Thyroid gland (tissue), 4 donors: ENCODE measurements around the gene TTLL5. TPM values are rescaled to one million over a fixed set of nuclear protein-coding genes. Genes with fewer than 3 reads are reported as not detected.
"Not testable (repeated sequence)": the region's sequence is repeated elsewhere in the genome, so short reads cannot be mapped to it uniquely, and the experiment has no call there.

ENCODE experiments used
- DNase-seq, 2 donors: peaks; one replicate each; pipeline ENCODE4 v3.0.0-alpha.2; 2019
- H3K27ac ChIP-seq, 3 donors: fragments of 200-600 bp; sonication (generic); 1 replicate in 2 of 3; 2 replicates in 1 of 3; pipeline ENCODE4 v1.5.1; 2016 to 2019; ENCODE audit warnings: mild to moderate bottlenecking in 1 of 3, moderate library complexity in 1 of 3
- H3K27me3 ChIP-seq: fragments of 200-600 bp; sonication (generic); one replicate; pipeline ENCODE4 v1.5.1; 2019
- H3K36me3 ChIP-seq, 2 donors: fragments of 200-600 bp; sonication (generic); one replicate each; pipeline ENCODE4 v1.5.1; 2016 to 2019
- H3K4me1 ChIP-seq, 2 donors: fragments of 200-600 bp; sonication (generic); one replicate each; pipeline ENCODE4 v1.5.1; 2017 to 2019
- H3K4me3 ChIP-seq, 3 donors: fragments of 200-600 bp; sonication (generic); replicated peaks in 1 of 3; 1 replicate in 2 of 3; 2 replicates in 1 of 3; pipeline ENCODE4 v1.5.1; 2016; ENCODE audit warnings: mild to moderate bottlenecking in 1 of 3
- H3K9me3 ChIP-seq: fragments of 200-600 bp; sonication (generic); one replicate; pipeline ENCODE4 v1.5.1; 2017
- POLR2A ChIP-seq, 2 donors: fragments of 450-650 bp; IDR thresholded peaks; one replicate each; pipeline ENCODE4 v1.6.1; 2017; ENCODE audit warnings: antibody characterized with exemption in 2 of 2, mild to moderate bottlenecking in 2 of 2, moderate library complexity in 1 of 2
- WGBS, 2 donors: methylation state at CpG; one replicate each; pipeline ENCODE4 v1.1.5; 2017; 5-methylcytosine and 5-hydroxymethylcytosine counted together
- intact Hi-C: fragments of 100-400 bp; cut with DNase I; formaldehyde crosslinking; loops from one replicate; pipeline ENCODE4 v1.15.1; 2023
- total RNA-seq, 4 donors: library from RNA; depleted of rRNA; stranded (reverse); fragments of >200 nt; gene quantifications; one replicate each; pipeline ENCODE4 v1.2.3, GENCODE V29; 2016
- TF ChIP-seq, protein P1 (sequence below), 6 experiments: fragments of 200-600 bp in 3 of 6; fragments of 450-650 bp in 3 of 6; sonication (generic) in 3 of 6; IDR thresholded peaks; one replicate each; pipeline ENCODE4 v1.5.1; 2016 to 2019; ENCODE audit warnings: antibody characterized with exemption in 6 of 6, mild to moderate bottlenecking in 2 of 6, inconsistent platforms in 1 of 6, moderate library complexity in 1 of 6

Gene TTLL5
- total RNA-seq, 4 donors from 2014 or later: 31.8 to 65.1 (median 35.7) TPM

- TF ChIP-seq, protein P1, sequence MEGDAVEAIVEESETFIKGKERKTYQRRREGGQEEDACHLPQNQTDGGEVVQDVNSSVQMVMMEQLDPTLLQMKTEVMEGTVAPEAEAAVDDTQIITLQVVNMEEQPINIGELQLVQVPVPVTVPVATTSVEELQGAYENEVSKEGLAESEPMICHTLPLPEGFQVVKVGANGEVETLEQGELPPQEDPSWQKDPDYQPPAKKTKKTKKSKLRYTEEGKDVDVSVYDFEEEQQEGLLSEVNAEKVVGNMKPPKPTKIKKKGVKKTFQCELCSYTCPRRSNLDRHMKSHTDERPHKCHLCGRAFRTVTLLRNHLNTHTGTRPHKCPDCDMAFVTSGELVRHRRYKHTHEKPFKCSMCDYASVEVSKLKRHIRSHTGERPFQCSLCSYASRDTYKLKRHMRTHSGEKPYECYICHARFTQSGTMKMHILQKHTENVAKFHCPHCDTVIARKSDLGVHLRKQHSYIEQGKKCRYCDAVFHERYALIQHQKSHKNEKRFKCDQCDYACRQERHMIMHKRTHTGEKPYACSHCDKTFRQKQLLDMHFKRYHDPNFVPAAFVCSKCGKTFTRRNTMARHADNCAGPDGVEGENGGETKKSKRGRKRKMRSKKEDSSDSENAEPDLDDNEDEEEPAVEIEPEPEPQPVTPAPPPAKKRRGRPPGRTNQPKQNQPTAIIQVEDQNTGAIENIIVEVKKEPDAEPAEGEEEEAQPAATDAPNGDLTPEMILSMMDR (IDR thresholded peaks at IDR 0.05): no peak
- TF ChIP-seq POLR2A (IDR thresholded peaks at IDR 0.05): no peak
- WGBS, 2 donors: 93 to 94% methylated on average over 4 of the region's 4 CpGs
- intact Hi-C loops: no loop called here
- no peaks in the 10 kb centered on the region for H3K27me3 ChIP-seq
- no peaks in the 10 kb centered on the region for H3K4me1 ChIP-seq
- H3K4me3 ChIP-seq: no peak overlapping the region
- H3K36me3 ChIP-seq: peaks cover 0 to 11% of the 10 kb centered on the region in 2 donors
- DNase-seq: no peak
- H3K27ac ChIP-seq: no peak overlapping the region
- no peaks in the 10 kb centered on the region for H3K9me3 ChIP-seq
These were observed 12.4 kb downstream of the TTLL5 start for GRCh38 chr14:75673345-75674035.

GRCh38 chr14:75675265-75675960 lies 14.4 kb downstream of the TTLL5 start:
- 84 to 88% methylated on average over 2 of the region's 2 CpGs for WGBS, 2 donors
- Histone ChIP-seq H3K4me3 (no peak overlapping the region), H3K27me3 (no peaks in the 10 kb centered on the region), H3K4me1 (no peaks in the 10 kb centered on the region), H3K9me3 (no peaks in the 10 kb centered on the region), H3K36me3 (no peaks in the 10 kb centered on the region), H3K27ac (no peak overlapping the region)
- DNase-seq: no peak
- intact Hi-C loops: no loop called here
- TF ChIP-seq POLR2A (IDR thresholded peaks at IDR 0.05): no peak
- TF ChIP-seq, protein P1 (IDR thresholded peaks at IDR 0.05): no peak

- 80 to 88% methylated on average over 2 of the region's 2 CpGs for WGBS, 2 donors
- peaks cover 19 to 27% of the 10 kb centered on the region in 2 donors for H3K36me3 ChIP-seq
- H3K27me3 ChIP-seq: no peaks in the 10 kb centered on the region
- H3K9me3 ChIP-seq: no peaks in the 10 kb centered on the region
- H3K4me3 ChIP-seq: no peak overlapping the region
- intact Hi-C loops: no loop called here
- DNase-seq: no peak
- H3K27ac ChIP-seq: no peak overlapping the region
- TF ChIP-seq POLR2A (IDR thresholded peaks at IDR 0.05): no peak
- TF ChIP-seq, protein P1 (IDR thresholded peaks at IDR 0.05): no peak
- H3K4me1 ChIP-seq: no peaks in the 10 kb centered on the region
These were observed 24.9 kb downstream of the TTLL5 start for GRCh38 chr14:75685910-75686309.

GRCh38 chr14:75689012-75689411 lies 28.0 kb downstream of the TTLL5 start:
- Histone ChIP-seq H3K4me1 (no peaks in the 10 kb centered on the region), H3K4me3 (no peak overlapping the region), H3K9me3 (no peaks in the 10 kb centered on the region), H3K36me3 (peaks cover 15 to 25% of the 10 kb centered on the region in 2 donors), H3K27ac (no peak overlapping the region), H3K27me3 (no peaks in the 10 kb centered on the region)
- WGBS, 2 donors: 64 to 86% methylated on average over 2 of the region's 2 CpGs
- DNase-seq: no peak
- no peak for TF ChIP-seq POLR2A (IDR thresholded peaks at IDR 0.05)
- TF ChIP-seq, protein P1 (IDR thresholded peaks at IDR 0.05): no peak
- intact Hi-C loops: no loop called here

DNA sequence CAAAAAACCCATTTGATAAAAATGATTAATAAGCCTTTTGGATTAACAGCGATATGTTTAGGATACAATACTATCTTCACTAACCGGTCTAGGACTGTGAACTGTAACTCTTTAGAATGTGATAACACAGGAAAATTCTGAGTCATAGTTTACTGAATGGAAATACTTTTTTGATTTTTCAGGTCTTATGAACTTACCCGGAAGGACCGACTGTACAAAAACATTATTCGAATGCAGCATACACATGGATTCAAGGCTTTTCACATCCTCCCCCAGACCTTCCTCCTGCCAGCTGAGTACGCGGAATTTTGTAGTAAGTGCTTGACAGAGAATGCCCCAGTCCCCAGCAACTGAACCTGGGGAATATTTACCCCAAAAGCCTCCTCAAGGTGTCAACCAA lies 29.0 kb downstream of the TTLL5 start:
- peaks cover 20 to 27% of the 10 kb centered on the region in 2 donors for H3K36me3 ChIP-seq
- WGBS, 2 donors: 92 to 97% methylated on average over 7 of the region's 7 CpGs
- DNase-seq: no peak
- H3K4me1 ChIP-seq: no peaks in the 10 kb centered on the region
- no peak overlapping the region for H3K27ac ChIP-seq
- intact Hi-C loops: no loop called here
- no peaks in the 10 kb centered on the region for H3K27me3 ChIP-seq
- no peak for TF ChIP-seq POLR2A (IDR thresholded peaks at IDR 0.05)
- no peaks in the 10 kb centered on the region for H3K9me3 ChIP-seq
- H3K4me3 ChIP-seq: no peak overlapping the region

DNA sequence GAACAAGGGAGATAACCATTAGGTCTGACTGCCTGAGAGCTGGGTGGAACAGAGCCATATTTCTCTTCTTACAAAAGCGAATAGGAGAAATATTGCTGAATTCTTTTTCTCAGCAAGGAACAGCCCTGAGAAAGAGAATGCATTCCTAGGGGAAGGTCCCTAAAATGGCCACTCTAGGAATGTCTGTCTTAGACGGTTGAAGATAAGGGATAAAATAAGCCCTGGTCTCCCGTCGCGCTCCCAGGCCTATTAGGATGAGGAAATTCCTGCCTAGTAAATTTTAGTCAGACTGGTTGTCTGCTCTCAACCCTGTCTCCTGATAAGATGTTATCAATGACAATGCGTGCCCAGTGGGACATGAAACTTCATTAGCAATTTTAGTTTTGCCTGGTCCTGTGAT lies 34.0 kb downstream of the TTLL5 start:
- H3K4me1 ChIP-seq, H3K27ac ChIP-seq, H3K4me3 ChIP-seq, H3K9me3 ChIP-seq, intact Hi-C loops, DNase-seq, H3K27me3 ChIP-seq: not testable (repeated sequence)
- H3K36me3 ChIP-seq: peaks cover 27 to 29% of the 10 kb centered on the region in 2 donors
- WGBS, 2 donors: 89 to 97% methylated on average over 6 of the region's 6 CpGs
